GM12892 (cell line): ENCODE data around the gene DENND6B.

ENCODE experiments used
- DNase-seq: peaks from one replicate; pipeline ENCODE4 v3.0.0; 2011; ENCODE audit not compliant: insufficient read length
- FAIRE-seq: peaks from 2 replicates; lab custom pipeline; 2011; peaks lifted over from hg19 to GRCh38; lab: Jason Lieb, UNC
- POLR2A ChIP-seq: IDR thresholded peaks from 2 replicates; pipeline ENCODE4 v1.6.1; 2011; ENCODE audit warnings: low read depth, low read length, control low read depth
- POLR2AphosphoS5 ChIP-seq: IDR thresholded peaks from 2 replicates; pipeline ENCODE4 v1.6.1; 2011; ENCODE audit warnings: low read depth, low read length, control low read depth
- TAF1 ChIP-seq: IDR thresholded peaks from 2 replicates; pipeline ENCODE4 v1.6.1; 2011; ENCODE audit warnings: low read depth, mild to moderate bottlenecking, control low read depth, low read length, borderline replicate concordance

Gene DENND6B

DNA sequence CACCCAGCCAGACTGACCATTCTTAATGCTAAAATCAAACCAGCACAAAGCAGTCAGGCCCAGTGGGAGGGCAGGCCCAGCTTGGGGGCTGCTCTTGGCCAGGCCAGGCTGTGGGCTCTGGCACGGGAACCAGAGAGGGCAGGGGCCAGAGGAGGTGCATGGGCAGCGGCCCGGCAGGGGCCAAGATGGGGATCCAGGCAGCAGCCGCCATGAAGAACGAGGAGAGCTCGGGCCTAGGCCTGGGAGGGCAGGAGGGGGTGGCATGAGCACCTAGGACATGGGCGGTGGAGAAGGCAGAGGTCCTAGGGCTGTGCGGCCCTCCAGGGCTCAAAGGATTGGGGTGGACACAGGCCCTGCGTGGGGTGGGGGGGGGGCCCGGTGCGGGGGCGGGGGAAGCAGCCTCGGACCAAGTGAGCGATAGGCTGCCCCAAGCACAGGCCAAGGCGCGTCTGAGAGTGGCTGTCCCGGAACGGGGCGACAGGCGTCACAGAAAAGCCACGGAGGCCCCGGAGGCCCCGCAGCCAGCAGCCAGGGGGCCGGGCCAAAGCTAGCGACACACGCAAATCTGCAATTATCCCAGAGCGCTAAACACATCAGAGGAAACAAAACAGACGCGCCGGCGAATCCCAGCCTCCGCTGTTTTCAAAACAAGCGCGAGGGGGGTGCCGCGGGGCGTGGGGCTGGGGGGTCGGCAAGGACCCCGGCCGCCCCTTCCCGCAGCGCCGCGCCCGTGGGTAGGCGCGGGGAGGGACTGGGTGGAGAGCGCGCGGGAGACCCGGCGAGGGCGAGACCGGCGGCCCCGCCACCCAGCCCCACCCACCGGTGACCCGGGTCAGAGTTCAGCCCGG is 27.7 kb downstream of the DENND6B start:
- no peak for DNase-seq

DNA sequence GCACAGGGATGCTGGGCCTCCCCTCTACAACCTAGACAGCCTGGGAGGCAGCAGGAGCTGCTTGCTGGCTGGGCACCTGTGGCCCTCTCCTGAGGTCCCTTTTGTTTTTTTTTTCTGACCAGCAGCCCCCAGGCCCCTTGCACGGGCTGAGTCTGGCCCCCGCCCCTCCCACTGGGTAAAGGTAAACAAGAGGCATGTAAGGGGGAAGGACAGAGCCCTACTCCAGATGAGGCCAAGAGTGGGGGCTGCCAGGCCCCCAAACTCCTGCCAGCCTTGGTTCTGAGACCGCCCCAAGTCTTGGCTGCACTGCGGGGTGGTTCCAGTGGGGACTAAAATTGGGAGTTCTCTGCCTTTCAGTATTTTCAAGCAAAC is 28.6 kb downstream of the DENND6B start:
- TF ChIP-seq POLR2A (no peak), TAF1 (no peak)
- DNase-seq: no peak
- no peak for FAIRE-seq

More for the DNA sequence above, 27.7 kb downstream of the DENND6B start:
- TF ChIP-seq TAF1 (no peak), POLR2AphosphoS5 (no peak), POLR2A (no peak)
- no peak for FAIRE-seq

DNA sequence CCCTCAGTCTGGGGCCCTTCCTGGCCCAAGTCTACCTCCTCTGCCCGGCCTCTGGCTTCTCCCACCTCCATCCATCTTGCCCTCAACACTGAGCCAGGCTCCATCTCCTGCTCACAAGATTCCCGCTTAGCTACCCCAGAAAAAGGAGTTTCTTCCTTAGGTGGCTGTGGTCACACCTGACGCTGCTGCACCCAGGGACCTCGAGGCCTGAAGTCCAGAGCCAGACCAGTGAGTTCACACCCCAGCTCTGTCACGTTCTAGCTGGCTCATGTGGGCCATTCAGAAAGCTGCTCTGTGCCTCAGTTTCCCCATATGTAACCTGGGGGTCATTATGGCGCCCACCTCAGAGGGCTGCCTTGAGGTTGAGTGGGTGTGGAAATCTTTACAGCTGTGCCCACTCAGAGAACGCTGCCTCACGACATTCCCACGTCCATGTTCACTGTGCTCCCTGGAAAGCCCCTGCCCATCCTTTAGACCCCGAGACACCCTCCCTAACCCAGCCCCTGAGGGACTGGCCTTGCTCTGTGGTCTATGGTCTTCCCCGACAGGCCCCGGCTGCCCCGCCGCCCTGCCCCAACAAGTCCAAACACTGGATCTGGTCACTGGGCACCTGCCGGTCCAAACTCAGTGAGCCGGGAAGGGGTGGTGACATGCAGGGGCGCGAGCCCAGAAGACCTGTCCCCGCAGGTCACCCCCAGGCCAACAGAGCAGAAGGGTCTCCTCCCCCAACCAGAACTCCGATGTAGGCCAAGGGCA is 29.1 kb downstream of the DENND6B start:
- TF ChIP-seq POLR2A (no peak), POLR2AphosphoS5 (no peak), TAF1 (no peak)
- DNase-seq (no peak), FAIRE-seq (no peak)

DNA sequence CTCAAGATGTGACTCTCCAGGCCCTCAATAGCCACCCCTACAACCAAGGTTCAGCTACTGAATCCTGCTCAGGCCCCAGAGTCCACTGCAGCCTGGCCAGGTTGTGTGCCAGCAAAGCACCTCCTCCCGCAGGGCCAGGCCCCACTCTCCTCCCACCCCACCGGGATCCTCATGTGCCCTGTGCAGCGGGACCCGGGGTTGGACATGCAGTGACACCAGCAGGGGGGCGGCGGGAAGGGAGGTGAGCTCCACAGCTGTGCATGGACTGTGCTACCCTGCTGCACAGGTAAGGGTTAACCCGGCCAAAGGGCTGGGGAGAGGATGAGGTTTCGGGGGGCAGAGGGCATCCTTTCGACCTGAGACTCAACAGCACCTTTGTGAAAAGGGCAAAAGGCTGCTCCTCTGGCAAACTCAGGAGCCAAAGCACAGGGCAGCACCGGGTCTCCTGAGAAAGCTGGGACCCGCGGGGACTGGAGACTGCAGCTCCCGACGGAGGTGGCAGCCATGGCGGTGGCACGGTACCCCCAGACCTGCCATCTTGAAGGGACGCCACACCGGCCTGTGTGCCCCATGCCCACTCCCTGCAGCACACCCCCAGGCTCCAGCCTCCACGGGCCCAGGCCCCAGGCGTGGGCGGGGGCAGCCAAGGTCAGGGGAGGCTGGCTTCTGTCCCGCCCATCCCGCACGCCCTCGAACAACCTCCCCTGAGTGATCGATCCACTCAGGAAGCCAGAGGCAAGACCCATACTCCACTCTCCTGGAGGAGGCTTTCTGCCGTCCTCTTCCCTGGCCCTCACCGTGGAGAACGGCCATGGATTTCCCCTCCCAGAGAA is 29.9 kb downstream of the DENND6B start:
- DNase-seq: no peak
- no peak for TF ChIP-seq POLR2A
- TF ChIP-seq POLR2AphosphoS5: no peak
- TF ChIP-seq TAF1: no peak
- no peak for FAIRE-seq

DNA sequence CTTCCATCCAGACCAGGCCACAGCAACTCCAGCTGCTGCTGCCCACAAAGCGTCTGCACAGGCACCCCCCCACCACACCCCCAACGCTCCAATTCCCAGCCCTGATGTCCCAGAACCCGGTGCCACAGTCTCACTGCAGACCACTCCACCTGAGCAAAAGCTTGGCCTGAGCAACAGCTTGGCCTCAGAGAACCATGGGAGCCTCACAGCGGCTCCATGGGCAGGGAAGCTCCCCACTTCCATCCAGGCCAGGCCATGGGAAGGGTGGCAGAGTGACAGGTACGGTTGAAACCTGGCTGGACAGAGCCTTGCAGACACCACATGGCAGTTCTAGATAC is 32.5 kb downstream of the DENND6B start:
- DNase-seq: no peak
- no peak for FAIRE-seq
- TF ChIP-seq POLR2A (no peak), TAF1 (no peak), POLR2AphosphoS5 (no peak)

DNA sequence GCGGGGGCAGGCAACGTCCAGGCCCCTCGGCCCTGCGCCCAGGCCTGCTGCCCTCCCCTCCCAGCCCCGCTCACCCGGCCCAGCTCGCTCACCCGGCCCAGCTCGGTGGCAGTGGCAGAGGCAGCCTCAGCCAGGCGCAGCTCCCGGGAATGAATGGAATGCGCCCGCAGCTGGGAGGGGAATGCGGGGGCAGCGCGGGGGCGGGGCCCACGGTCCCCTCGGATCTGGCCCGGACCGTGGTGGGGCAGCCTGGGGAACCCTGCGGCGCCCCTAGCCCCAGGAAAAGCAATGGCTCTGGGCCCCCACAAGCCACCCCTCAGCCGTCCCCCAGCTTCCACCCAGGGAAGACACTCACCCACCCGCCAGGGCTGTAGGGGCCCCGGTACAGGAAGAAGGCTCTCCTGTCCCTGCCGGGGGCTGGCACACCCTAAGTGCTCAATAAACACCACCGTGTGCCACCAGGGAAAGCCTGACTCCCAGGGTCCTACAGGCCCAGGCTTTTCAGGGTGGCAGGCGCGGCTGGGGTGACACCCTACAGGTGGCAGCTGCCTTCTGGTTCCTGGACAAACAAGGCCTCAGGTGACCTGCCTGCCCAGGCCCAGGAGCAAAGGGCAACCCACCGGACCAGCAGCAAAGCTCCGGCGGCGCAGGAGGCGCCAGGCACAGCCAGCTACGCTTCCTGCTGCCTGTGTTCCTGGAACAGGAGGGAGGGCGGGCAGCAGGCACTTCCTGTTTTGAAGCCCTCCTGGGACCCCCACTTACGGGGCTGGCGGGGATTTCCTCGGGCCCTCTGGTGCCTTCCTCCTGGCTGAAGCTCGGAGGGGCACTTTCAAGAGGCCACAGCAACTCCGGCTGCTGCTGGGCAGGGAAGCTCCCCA is 33.1 kb downstream of the DENND6B start:
- DNase-seq (no peak), FAIRE-seq (no peak)
- no peak for TF ChIP-seq TAF1
- no peak for TF ChIP-seq POLR2AphosphoS5
- no peak for TF ChIP-seq POLR2A

DNA sequence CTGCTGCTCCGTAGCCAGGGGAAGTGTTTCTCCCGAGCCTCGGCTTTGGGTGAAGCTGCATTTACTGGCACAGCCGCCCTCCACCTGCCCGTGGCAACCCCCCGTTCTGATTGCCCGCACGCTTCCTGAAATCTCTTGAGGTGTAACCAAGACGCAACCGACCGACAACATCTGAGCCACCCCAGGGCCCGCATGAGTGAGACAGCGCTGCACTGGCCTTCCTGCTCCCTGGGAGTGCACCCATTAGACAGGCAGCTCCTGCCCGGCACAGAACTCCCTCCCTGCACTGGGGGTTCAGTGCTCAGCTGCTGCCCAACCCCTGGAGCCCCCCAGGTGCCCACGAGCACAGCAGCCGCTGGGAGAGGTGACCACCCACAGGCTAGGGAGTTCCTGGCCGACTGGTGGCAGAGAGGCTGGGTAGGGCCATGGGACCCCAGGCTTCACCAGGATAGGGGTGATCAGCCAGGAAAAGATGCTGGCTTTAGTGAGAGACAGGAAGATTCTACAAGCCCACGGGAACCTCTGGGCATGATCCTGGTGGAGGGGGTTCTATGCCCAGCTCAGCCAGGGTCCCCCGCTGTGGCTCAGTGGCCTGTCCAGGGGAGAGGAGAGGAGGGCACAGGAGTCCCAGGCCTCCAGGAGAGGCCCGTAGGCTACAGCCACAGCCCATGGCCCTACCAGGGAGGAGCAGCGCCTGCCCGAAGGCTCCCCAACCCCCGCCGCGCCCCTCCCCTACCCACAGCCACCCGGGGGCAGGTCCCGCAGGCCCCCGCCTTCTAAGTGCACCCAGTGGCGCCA is 34.0 kb downstream of the DENND6B start:
- DNase-seq: no peak
- peak; percentile 93 for FAIRE-seq
- TF ChIP-seq TAF1: no peak
- TF ChIP-seq POLR2A: no peak
- no peak for TF ChIP-seq POLR2AphosphoS5

DNA sequence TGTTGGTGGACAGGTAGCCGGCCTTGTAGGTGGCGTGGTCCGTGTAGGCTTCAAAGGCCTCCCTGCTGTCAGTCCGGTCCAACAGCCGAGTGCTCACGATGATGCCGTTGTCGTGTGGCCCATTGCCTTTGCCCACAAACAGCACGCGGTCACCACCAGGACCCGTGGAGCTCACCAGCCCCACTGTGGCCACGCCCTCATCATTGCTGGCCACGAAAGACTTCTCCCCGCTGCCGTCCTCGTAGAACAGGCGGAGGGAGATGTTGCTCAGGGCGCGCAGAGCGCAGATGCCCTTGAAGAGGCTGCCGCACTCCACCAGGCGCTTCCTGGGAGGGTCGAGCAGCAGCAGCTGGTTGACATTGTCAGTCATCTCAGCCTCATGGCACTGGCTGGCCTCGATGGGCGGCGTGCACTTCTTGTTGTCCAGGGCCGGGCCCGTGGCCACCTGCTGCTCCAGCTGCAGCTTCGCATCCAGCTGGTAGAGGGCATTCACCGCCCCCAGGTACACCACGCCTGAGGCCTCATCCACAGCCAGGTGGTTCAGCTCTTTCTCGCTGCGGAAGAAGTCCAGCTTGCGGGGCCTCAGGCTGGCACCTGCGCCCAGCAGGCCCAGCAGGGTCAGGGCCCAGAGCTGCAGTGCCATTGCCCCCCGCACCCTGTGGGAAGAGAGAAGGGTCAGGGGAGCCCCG is 36.7 kb downstream of the DENND6B start:
- no peak for FAIRE-seq
- TF ChIP-seq POLR2AphosphoS5 (no peak), POLR2A (no peak), TAF1 (no peak)
- DNase-seq: no peak

DNA sequence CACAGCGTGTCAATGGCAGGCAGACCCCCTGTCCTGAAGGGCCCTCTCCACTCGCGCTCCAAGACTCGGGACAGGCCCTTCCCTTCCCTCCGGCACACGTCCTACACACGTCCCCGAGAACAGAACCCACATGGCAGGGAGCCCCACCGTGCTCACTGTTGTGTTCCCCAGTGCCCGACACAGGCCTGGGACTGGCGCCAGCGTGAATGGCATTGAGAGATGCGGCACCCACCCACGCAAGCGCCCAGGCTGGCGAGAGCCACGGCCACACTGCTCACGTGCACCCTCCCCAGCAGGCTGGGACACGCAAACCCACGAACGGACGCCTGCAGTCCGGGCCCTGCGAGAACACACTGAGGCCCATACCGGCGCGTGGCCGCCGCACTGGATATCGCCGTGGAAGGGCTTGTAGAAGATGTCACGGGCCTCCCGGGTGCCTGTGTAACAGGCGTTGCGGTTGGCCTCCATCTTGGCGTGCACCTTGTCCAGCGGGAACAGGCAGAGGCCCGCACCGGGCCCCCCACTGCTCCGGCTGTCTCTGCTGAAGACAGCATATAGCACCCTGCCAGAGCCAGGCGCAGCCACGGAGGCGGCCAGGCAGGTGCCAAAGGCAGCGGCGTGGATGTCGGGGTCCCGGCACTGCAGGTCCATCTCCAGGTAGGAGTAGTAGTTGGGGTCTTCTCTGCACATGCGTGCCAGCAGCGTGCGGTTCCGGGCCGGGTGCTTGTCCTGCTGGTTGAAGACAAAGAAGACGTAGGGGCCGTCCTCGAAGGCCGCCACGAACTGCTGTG is 37.5 kb downstream of the DENND6B start:
- DNase-seq: no peak
- FAIRE-seq: no peak

More for the DNA sequence above, 37.5 kb downstream of the DENND6B start:
- TF ChIP-seq TAF1 (no peak), POLR2AphosphoS5 (no peak), POLR2A (no peak)
